ENCODE results near the gene ERICH6. TPM values are rescaled to one million over a fixed set of nuclear protein-coding genes. Genes with fewer than 3 reads are reported as not detected.

Gene ERICH6
- total RNA-seq, 2 donors from 2014 or later, result 0.26 TPM; not detected in 1

GRCh38 chr3:150666167-150666566 is 37.6 kb downstream of the ERICH6 start:
- no peak for TF ChIP-seq CTCF (IDR thresholded peaks at IDR 0.05)
- TF ChIP-seq POLR2A (IDR thresholded peaks at IDR 0.05), result no peak
- WGBS, 2 donors, result 72 to 83% methylated on average over 4 to 5 of the region's 5 CpGs

GRCh38 chr3:150663461-150663860 is 40.3 kb downstream of the ERICH6 start:
- Histone ChIP-seq H3K9me3 (no peaks in the 10 kb centered on the region), H3K27me3 (no peaks in the 10 kb centered on the region), H3K4me3 (no peak overlapping the region), H3K4me1 (no peaks in the 10 kb centered on the region), H3K27ac (no peak overlapping the region), H3K36me3 (replicated peaks in 1 of 2; ENCODE audit: insufficient read depth in 1 of 2, low read depth in 2 of 2) (no peaks in the 10 kb centered on the region)
- WGBS, 2 donors, result 80 to 88% methylated on average over 8 of the region's 8 CpGs
- intact Hi-C loops (cut with DNase I), result no loop called here
- ATAC-seq (no peak), DNase-seq (no peak)
- no peak for TF ChIP-seq POLR2A (IDR thresholded peaks at IDR 0.05)
- no peak for TF ChIP-seq CTCF (IDR thresholded peaks at IDR 0.05)

More at GRCh38 chr3:150666167-150666566, 37.6 kb downstream of the ERICH6 start:
- ATAC-seq (no peak), DNase-seq (no peak)
- Histone ChIP-seq H3K9me3 (no peaks in the 10 kb centered on the region), H3K4me3 (no peak overlapping the region), H3K36me3 (replicated peaks in 1 of 2; ENCODE audit: insufficient read depth in 1 of 2, low read depth in 2 of 2) (no peaks in the 10 kb centered on the region), H3K4me1 (no peaks in the 10 kb centered on the region), H3K27me3 (no peaks in the 10 kb centered on the region), H3K27ac (no peak overlapping the region)
- intact Hi-C loops (cut with DNase I), result no loop called here

DNA sequence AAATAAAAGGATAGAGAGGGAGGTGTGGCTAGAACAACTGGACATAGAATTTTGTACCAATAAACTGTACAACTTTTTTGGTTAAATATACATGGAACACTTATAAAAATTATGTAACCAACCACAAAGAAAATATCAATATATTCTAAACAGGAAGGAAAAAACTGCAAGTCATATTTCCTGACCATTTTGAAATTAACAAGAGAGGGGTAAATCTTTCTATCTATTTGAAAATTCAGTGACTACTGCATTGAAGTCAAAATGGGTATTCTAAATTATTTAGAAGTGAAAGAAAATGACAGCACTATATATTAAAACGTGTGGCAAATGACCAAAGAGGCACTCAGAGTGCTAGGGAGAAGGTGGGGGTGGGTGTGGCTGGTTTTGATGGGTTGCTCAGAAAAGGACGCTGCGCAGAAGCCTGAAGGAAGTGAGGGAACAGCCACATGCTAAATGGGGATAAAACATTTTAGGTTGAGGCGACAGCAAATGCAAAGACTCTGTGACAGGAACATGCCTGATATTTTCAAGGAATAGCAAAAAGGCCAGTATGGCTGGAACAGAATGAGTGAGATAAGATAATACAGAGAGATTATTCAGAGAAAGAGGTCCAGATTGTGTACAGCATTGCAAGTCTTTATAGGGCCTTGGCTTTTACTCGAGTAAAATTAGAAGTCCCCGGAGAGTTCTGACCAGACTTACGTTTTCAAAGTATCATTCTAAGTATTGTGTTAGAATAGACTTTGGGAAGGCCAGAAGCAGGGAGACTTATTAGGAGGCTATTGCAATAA is 41.1 kb downstream of the ERICH6 start:
- no peak for DNase-seq
- no peaks in the 10 kb centered on the region for H3K4me1 ChIP-seq
- no peaks in the 10 kb centered on the region for H3K9me3 ChIP-seq
- H3K27ac ChIP-seq, result no peak overlapping the region
- no peaks in the 10 kb centered on the region for H3K36me3 ChIP-seq (replicated peaks in 1 of 2; ENCODE audit: insufficient read depth in 1 of 2, low read depth in 2 of 2)
- ATAC-seq, result no peak
- intact Hi-C loops (cut with DNase I), result no loop called here
- whole genome bisulfite sequencing, 2 donors, result 66 to 75% methylated on average over 7 of the region's 7 CpGs
- no peak for TF ChIP-seq POLR2A (IDR thresholded peaks at IDR 0.05)
- no peak for TF ChIP-seq CTCF (IDR thresholded peaks at IDR 0.05)
- H3K4me3 ChIP-seq, result no peak overlapping the region
- no peaks in the 10 kb centered on the region for H3K27me3 ChIP-seq

GRCh38 chr3:150656316-150656715 is 47.4 kb downstream of the ERICH6 start:
- Histone ChIP-seq H3K36me3 (replicated peaks in 1 of 2; ENCODE audit: insufficient read depth in 1 of 2, low read depth in 2 of 2) (no peaks in the 10 kb centered on the region), H3K4me1 (no peaks in the 10 kb centered on the region), H3K27ac (no peak overlapping the region), H3K4me3 (no peak overlapping the region), H3K9me3 (no peaks in the 10 kb centered on the region), H3K27me3 (no peaks in the 10 kb centered on the region)
- 61 to 69% methylated on average over 4 of the region's 4 CpGs for WGBS, 2 donors
- DNase-seq (no peak), ATAC-seq (no peak)
- TF ChIP-seq CTCF (IDR thresholded peaks at IDR 0.05) (no peak), POLR2A (IDR thresholded peaks at IDR 0.05) (no peak)
- intact Hi-C loops (cut with DNase I), result no loop called here

DNA sequence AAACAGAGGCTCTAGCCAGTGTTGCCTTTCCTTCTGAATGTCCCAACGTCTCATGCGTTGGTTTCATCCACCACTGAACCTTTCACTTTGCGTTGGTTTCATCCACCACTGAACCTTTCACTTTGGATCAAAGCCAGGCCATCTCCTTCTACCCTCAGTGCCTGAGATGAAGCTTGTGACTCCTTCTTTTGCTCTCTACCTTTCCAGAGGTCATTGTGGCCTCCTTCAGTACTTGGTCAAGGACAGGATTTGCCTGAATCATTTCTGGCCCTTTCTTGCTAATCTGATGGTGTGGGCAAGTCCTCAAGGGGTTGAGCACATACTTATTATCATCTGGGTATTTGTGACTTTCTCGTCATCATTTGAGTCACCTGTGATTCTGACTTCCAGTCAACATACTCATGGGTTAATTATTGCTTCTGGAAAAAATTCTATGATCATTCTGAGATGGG is 50.6 kb downstream of the ERICH6 start:
- Histone ChIP-seq H3K27me3 (no peaks in the 10 kb centered on the region), H3K36me3 (replicated peaks in 1 of 2; ENCODE audit: insufficient read depth in 1 of 2, low read depth in 2 of 2) (no peaks in the 10 kb centered on the region), H3K27ac (no peak overlapping the region), H3K9me3 (no peaks in the 10 kb centered on the region), H3K4me3 (no peak overlapping the region), H3K4me1 (no peaks in the 10 kb centered on the region)
- DNase-seq (no peak), ATAC-seq (no peak)
- TF ChIP-seq CTCF (IDR thresholded peaks at IDR 0.05) (no peak), POLR2A (IDR thresholded peaks at IDR 0.05) (no peak)
- 77 to 79% methylated on average over 4 of the region's 4 CpGs for WGBS, 2 donors
- intact Hi-C loops (cut with DNase I), result no loop called here

All from body of pancreas (tissue), 4 donors.